K562 (cell line): ENCODE measurements around the gene CAPRIN1. TPM values are rescaled to one million over a fixed set of nuclear protein-coding genes. Genes with fewer than 3 reads are reported as not detected.

Experiments used
- ATAC-seq: fragments of 200-7000 bp; cut with Tn5 transposase; 3 replicates; pipeline ENCODE4 v1.9.1; 2020; ENCODE audit warnings: moderate library complexity
- BruUV-seq: library from RNA; stranded (reverse); fragments of 400-500 nt; replicated peaks from 2 replicates; lab custom pipeline; 2021; lab: Mats Ljungman, UMichigan
- CTCF ChIA-PET: fragments of 300-600 bp; formaldehyde crosslinking; extraction: SDS; loops from one replicate; lab custom pipeline; 2021; ENCODE audit warnings: low intra/inter-chr PET ratio; lab: Yijun Ruan, JAX
- POLR2A ChIA-PET: fragments of 300-600, 350-650 bp; sonication (Branson Sonifier 250); formaldehyde crosslinking; extraction: SDS; loops from one replicate; lab custom pipeline; 2021; ENCODE audit warnings: antibody characterized with exemption, inconsistent platforms; lab: Yijun Ruan, JAX
- DNase-seq, 4 experiments: peaks; one replicate each; pipeline versions ENCODE4 v3.0.0 to v3.0.0-alpha.2; 2011 to 2018; ENCODE audit warnings: low spot score in 3 of 4, mixed read lengths in 3 of 4; ENCODE audit errors: extremely low read depth in 1 of 4
- FAIRE-seq: peaks from 2 replicates; lab custom pipeline; 2011; peaks lifted over from hg19 to GRCh38; lab: Jason Lieb, UNC
- H2AFZ ChIP-seq: 2 replicates; pipeline ENCODE4 v1.6.0; 2011; ENCODE audit warnings: low read depth, low read length, control low read depth, inconsistent platforms
- H3K27ac ChIP-seq: fragments of 200-600 bp; 3 replicates; pipeline ENCODE4 v1.8.0; 2011; ENCODE audit warnings: low read depth, mild to moderate bottlenecking, control low read depth, inconsistent platforms, low read length, moderate library complexity, mixed read lengths; ENCODE audit errors: extremely low read depth
- H3K27me3 ChIP-seq, 2 experiments: fragments of 300-600 bp in 1 of 2; 2 replicates in 1 of 2; 3 replicates in 1 of 2; pipeline versions ENCODE4 v1.6.0 to v1.8.0; 2011; ENCODE audit warnings: inconsistent platforms in 2 of 2, low read length in 2 of 2, mild to moderate bottlenecking in 1 of 2, mixed read lengths in 1 of 2, moderate library complexity in 1 of 2; ENCODE audit not compliant: control insufficient read depth in 2 of 2, insufficient read depth in 2 of 2
- H3K36me3 ChIP-seq: fragments of 300-600 bp; 3 replicates; pipeline ENCODE4 v1.8.0; 2011; ENCODE audit warnings: mild to moderate bottlenecking, low read length, inconsistent platforms; ENCODE audit not compliant: control insufficient read depth, insufficient read depth
- H3K4me1 ChIP-seq, 2 experiments: fragments of 200-600 bp in 1 of 2; replicated peaks in 1 of 2; 2 replicates in 1 of 2; 3 replicates in 1 of 2; pipeline versions ENCODE4 v1.5.1 to v1.8.0; 2011; ENCODE audit warnings: inconsistent platforms in 2 of 2, low read length in 2 of 2, mild to moderate bottlenecking in 1 of 2, mixed read lengths in 1 of 2, moderate library complexity in 1 of 2; ENCODE audit not compliant: control insufficient read depth in 2 of 2, insufficient read depth in 2 of 2
- H3K4me2 ChIP-seq: 2 replicates; pipeline ENCODE4 v1.6.1; 2011; ENCODE audit warnings: low read length, control low read depth, inconsistent platforms, mixed read lengths; ENCODE audit not compliant: insufficient read depth
- H3K4me3 ChIP-seq: fragments of 200-600 bp; sonication (generic), shearing (Covaris generic); 2 replicates; pipeline ENCODE4 v1.5.1; 2016; ENCODE audit warnings: control low read depth, inconsistent platforms
- H3K79me2 ChIP-seq: fragments of 200-600 bp; 3 replicates; pipeline ENCODE4 v1.8.0; 2011; ENCODE audit warnings: low read length, inconsistent platforms; ENCODE audit not compliant: control insufficient read depth, insufficient read depth
- H3K9ac ChIP-seq, 2 experiments: 2 replicates each; pipeline versions ENCODE4 v1.6.0 to v1.6.1; 2011; ENCODE audit warnings: low read depth in 2 of 2, low read length in 2 of 2, control low read depth in 1 of 2, inconsistent platforms in 1 of 2, mild to moderate bottlenecking in 1 of 2, mixed read lengths in 1 of 2; ENCODE audit not compliant: insufficient read depth in 1 of 2
- H3K9me1 ChIP-seq: one replicate; pipeline ENCODE4 v1.6.0; 2011; ENCODE audit warnings: inconsistent platforms, mild to moderate bottlenecking, low read length, moderate library complexity; ENCODE audit not compliant: control insufficient read depth, insufficient read depth
- H3K9me3 ChIP-seq: replicated peaks from 2 replicates; pipeline ENCODE4 v1.5.1; 2011; ENCODE audit warnings: low read depth, low read length, inconsistent platforms; ENCODE audit not compliant: control insufficient read depth, insufficient read depth
- H4K20me1 ChIP-seq: replicated peaks from 2 replicates; pipeline ENCODE4 v1.6.1; 2011; ENCODE audit warnings: low read length, inconsistent platforms, mixed read lengths; ENCODE audit not compliant: control insufficient read depth, insufficient read depth
- FOXA3 ChIP-seq, 2 experiments: fragments of 450-650 bp in 1 of 2; sonication (generic) in 1 of 2; formaldehyde crosslinking; IDR thresholded peaks in 1 of 2; conservative IDR thresholded peaks in 1 of 2; 2 replicates each; pipeline versions ENCODE4 v1.4.0 to v1.8.0; 2020 to 2022; ENCODE audit warnings: mild to moderate bottlenecking in 2 of 2, missing genetic modification reagents in 1 of 2
- GMEB1 ChIP-seq: fragments of 250-450 bp; sonication (Bioruptor Pico); IDR thresholded peaks from 2 replicates; pipeline ENCODE4 v1.4.0; 2020; ENCODE audit warnings: mild to moderate bottlenecking
- HMG20B ChIP-seq: fragments of 250-450 bp; sonication (Bioruptor Pico); IDR thresholded peaks from 2 replicates; pipeline ENCODE4 v1.5.0; 2021; ENCODE audit warnings: mild to moderate bottlenecking
- RBM25 ChIP-seq: fragments of 200-400 bp; formaldehyde crosslinking; IDR thresholded peaks from 2 replicates; pipeline ENCODE4 v1.6.1; 2018; ENCODE audit warnings: low read length, low read depth, moderate library complexity; ENCODE audit not compliant: severe bottlenecking
- SP1 ChIP-seq: sonication (generic); formaldehyde crosslinking; IDR thresholded peaks from 2 replicates; pipeline ENCODE4 v1.8.1; 2022; ENCODE audit warnings: mild to moderate bottlenecking, missing genetic modification reagents
- SREBF2 ChIP-seq: sonication (generic); formaldehyde crosslinking; IDR thresholded peaks from 2 replicates; pipeline ENCODE4 v1.4.0; 2020; ENCODE audit warnings: mild to moderate bottlenecking, missing genetic modification reagents
- SRSF1 ChIP-seq: fragments of 200-400 bp; formaldehyde crosslinking; IDR thresholded peaks from 2 replicates; pipeline ENCODE4 v1.6.1; 2017; ENCODE audit warnings: mild to moderate bottlenecking, low read depth, low read length, moderate library complexity
- ZNF609 ChIP-seq: sonication (generic); formaldehyde crosslinking; IDR thresholded peaks from 2 replicates; pipeline ENCODE4 v1.8.1; 2023; ENCODE audit warnings: missing genetic modification reagents, mild to moderate bottlenecking, borderline replicate concordance
- WGBS: fragments of 100-300 bp; shearing (Covaris generic); methylation state at CpG from one replicate; pipeline ENCODE4 v1.1.6; 2016; ENCODE audit warnings: low coverage, mixed read lengths; ENCODE audit not compliant: insufficient coverage; ENCODE audit errors: missing lambda C conversion rate; 5-methylcytosine and 5-hydroxymethylcytosine counted together
- in situ Hi-C: fragments of 300-500 bp; cut with MboI; formaldehyde crosslinking; loops from 4 replicates; pipeline ENCODE4 v1.15.0; 2018; ENCODE audit warnings: inconsistent platforms, mixed read lengths
- intact Hi-C: fragments of 100-400 bp; cut with micrococcal nuclease; formaldehyde crosslinking; loops from 2 replicates; pipeline ENCODE4 v1.14.2; 2022
- polyA plus RNA-seq, 8 experiments: library from polyadenylated mRNA; depleted of rRNA in 4 of 8; stranded (reverse) in 5 of 8; unstranded in 3 of 8; fragments of >200 nt; fragmentation: Nextera tagmentation in 2 of 8; fragmentation: Illumina TruSeq in 1 of 8; extraction: Ambion mirVana in 2 of 8; extraction: Trizol in 1 of 8; gene quantifications; 2 replicates each; pipeline versions ENCODE4 v1.2.1 to v1.2.3, GENCODE V29; 2011 to 2014; ENCODE audit warnings: inconsistent platforms in 1 of 8, missing spikeins in 1 of 8
- total RNA-seq, 7 experiments: library from RNA; depleted of rRNA in 6 of 7; stranded (reverse); fragments of >200 nt in 6 of 7; fragmentation: Illumina TruSeq in 2 of 7; extraction: Trizol in 2 of 7; gene quantifications; 2 replicates each; pipeline versions ENCODE4 v1.2.1 to v1.2.3, GENCODE V29; 2011 to 2021; ENCODE audit warnings: low replicate concordance in 1 of 7
- TF ChIP-seq, protein P1 (sequence below): sonication (generic); formaldehyde crosslinking; IDR thresholded peaks from 2 replicates; pipeline ENCODE4 v1.8.1; 2022; ENCODE audit warnings: missing genetic modification reagents
- TF ChIP-seq, protein P2 (sequence below): fragments of 250-450 bp; sonication (Bioruptor Pico); IDR thresholded peaks from 2 replicates; pipeline ENCODE4 v1.4.0; 2020; ENCODE audit warnings: mild to moderate bottlenecking, moderate library complexity, borderline replicate concordance

Gene CAPRIN1
- total and polyA plus RNA-seq, 9 of the 15 experiments (the other 6 are each of a cell fraction or from before 2014, with no cell fraction given), result 49.6 to 271 (median 244) TPM

- Histone ChIP-seq H2AFZ (no peak overlapping the region), H3K79me2 (no peaks in the 10 kb centered on the region), H3K4me3 (no peak overlapping the region), H3K27me3 (no peaks in the 10 kb centered on the region), H3K4me2 (no peak overlapping the region), H3K4me1 (no peaks in the 10 kb centered on the region; a peak in 1 of 5 replicates), H3K36me3 (no peaks in the 10 kb centered on the region), H3K27ac (no peak overlapping the region), H3K9me1 (no peaks in the 10 kb centered on the region), H3K9me3 (no peaks in the 10 kb centered on the region), H4K20me1 (no peaks in the 10 kb centered on the region), H3K9ac (no peak overlapping the region)
- in situ Hi-C loops (no loop called here), intact Hi-C loops (no loop called here)
- FAIRE-seq (no peak), DNase-seq (no peak), ATAC-seq (peak; percentile 35; the same call in 1 of the 3 replicates)
- 68% methylated on average over 4 of the region's 4 CpGs for WGBS
- BruUV-seq, result no TSS peak
- POLR2A ChIA-PET, result interaction anchor here (1.1 kb wide), 1 partner anchor 10 kb away, joined by 3 read pairs; no protein-coding TSS in a partner anchor
- CTCF ChIA-PET, result no interaction called here
- TF ChIP-seq, protein P1, sequence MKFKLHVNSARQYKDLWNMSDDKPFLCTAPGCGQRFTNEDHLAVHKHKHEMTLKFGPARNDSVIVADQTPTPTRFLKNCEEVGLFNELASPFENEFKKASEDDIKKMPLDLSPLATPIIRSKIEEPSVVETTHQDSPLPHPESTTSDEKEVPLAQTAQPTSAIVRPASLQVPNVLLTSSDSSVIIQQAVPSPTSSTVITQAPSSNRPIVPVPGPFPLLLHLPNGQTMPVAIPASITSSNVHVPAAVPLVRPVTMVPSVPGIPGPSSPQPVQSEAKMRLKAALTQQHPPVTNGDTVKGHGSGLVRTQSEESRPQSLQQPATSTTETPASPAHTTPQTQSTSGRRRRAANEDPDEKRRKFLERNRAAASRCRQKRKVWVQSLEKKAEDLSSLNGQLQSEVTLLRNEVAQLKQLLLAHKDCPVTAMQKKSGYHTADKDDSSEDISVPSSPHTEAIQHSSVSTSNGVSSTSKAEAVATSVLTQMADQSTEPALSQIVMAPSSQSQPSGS, result no peak
- TF ChIP-seq ZNF609, result no peak
- no peak for TF ChIP-seq GMEB1
- TF ChIP-seq, protein P2, sequence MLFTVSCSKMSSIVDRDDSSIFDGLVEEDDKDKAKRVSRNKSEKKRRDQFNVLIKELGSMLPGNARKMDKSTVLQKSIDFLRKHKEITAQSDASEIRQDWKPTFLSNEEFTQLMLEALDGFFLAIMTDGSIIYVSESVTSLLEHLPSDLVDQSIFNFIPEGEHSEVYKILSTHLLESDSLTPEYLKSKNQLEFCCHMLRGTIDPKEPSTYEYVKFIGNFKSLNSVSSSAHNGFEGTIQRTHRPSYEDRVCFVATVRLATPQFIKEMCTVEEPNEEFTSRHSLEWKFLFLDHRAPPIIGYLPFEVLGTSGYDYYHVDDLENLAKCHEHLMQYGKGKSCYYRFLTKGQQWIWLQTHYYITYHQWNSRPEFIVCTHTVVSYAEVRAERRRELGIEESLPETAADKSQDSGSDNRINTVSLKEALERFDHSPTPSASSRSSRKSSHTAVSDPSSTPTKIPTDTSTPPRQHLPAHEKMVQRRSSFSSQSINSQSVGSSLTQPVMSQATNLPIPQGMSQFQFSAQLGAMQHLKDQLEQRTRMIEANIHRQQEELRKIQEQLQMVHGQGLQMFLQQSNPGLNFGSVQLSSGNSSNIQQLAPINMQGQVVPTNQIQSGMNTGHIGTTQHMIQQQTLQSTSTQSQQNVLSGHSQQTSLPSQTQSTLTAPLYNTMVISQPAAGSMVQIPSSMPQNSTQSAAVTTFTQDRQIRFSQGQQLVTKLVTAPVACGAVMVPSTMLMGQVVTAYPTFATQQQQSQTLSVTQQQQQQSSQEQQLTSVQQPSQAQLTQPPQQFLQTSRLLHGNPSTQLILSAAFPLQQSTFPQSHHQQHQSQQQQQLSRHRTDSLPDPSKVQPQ (CRISPR knock-in tag), result no peak
- TF ChIP-seq SP1, result no peak
- no peak for TF ChIP-seq RBM25
- no peak for TF ChIP-seq SRSF1
- no peak for TF ChIP-seq FOXA3 (CRISPR knock-in tag; conservative IDR thresholded peaks at IDR 0.05 in 1 of 2, IDR thresholded peaks at IDR 0.05 in 1 of 2)
- no peak for TF ChIP-seq SREBF2 (CRISPR knock-in tag)
- TF ChIP-seq HMG20B (CRISPR knock-in tag), result no peak
These were observed 37.5 kb upstream of the CAPRIN1 start for GRCh38 chr11:34013898-34014571.
